H1 (cell line): ENCODE measurements around the gene UBTD1. TPM values are rescaled to one million over a fixed set of nuclear protein-coding genes. Genes with fewer than 3 reads are reported as not detected.

Experiments
- CTCF ChIA-PET: fragments of 300-600 bp; sonication (Branson Sonifier 250); formaldehyde crosslinking; loops from one replicate; lab custom pipeline; 2021; ENCODE audit not compliant: partially characterized antibody; lab: Charles Lee
- POLR2A ChIA-PET: fragments of 300-600 bp; sonication (Branson Sonifier 250); formaldehyde crosslinking; loops from one replicate; lab custom pipeline; 2021; ENCODE audit warnings: inconsistent platforms; ENCODE audit not compliant: partially characterized antibody; lab: Charles Lee
- DNase-seq, 2 experiments: peaks; one replicate each; pipeline versions ENCODE4 v3.0.0 to v3.0.0-alpha.2; 2010 to 2022; ENCODE audit warnings: low spot score in 2 of 2, low read depth in 1 of 2, mixed read lengths in 1 of 2
- FAIRE-seq: peaks from 2 replicates; lab custom pipeline; 2011; peaks lifted over from hg19 to GRCh38; lab: Jason Lieb, UNC
- H2AFZ ChIP-seq: 2 replicates; pipeline ENCODE4 v1.8.1; 2012; ENCODE audit warnings: low read length, inconsistent platforms
- H2AK5ac ChIP-seq: 2 replicates; pipeline ENCODE4 v1.6.1; 2013; ENCODE audit warnings: low read depth, low read length
- H2BK120ac ChIP-seq: replicated peaks from 2 replicates; pipeline ENCODE3; 2013; ENCODE audit warnings: low read depth, low read length, inconsistent platforms
- H2BK12ac ChIP-seq: 2 replicates; pipeline ENCODE4 v1.6.1; 2013; ENCODE audit warnings: low read depth, low read length
- H2BK15ac ChIP-seq: 2 replicates; pipeline ENCODE4 v1.6.1; 2013; ENCODE audit warnings: low read length
- H2BK20ac ChIP-seq: 2 replicates; pipeline ENCODE4 v1.6.1; 2013; ENCODE audit warnings: low read length
- H2BK5ac ChIP-seq: 2 replicates; pipeline ENCODE4 v1.6.1; 2013; ENCODE audit warnings: low read depth, low read length
- H3K14ac ChIP-seq: 2 replicates; pipeline ENCODE4 v1.6.1; 2013; ENCODE audit warnings: inconsistent platforms; ENCODE audit not compliant: insufficient read length
- H3K18ac ChIP-seq: 2 replicates; pipeline ENCODE4 v1.6.1; 2013; ENCODE audit warnings: low read length; ENCODE audit errors: extremely low read depth
- H3K23ac ChIP-seq: 2 replicates; pipeline ENCODE4 v1.6.1; 2013; ENCODE audit warnings: inconsistent platforms; ENCODE audit not compliant: insufficient read length
- H3K23me2 ChIP-seq: 2 replicates; pipeline ENCODE4 v1.6.1; 2013; ENCODE audit warnings: low read depth, low read length
- H3K27ac ChIP-seq: 2 replicates; pipeline ENCODE4 v1.6.1; 2011; ENCODE audit warnings: low read depth, low read length, inconsistent platforms
- H3K27me3 ChIP-seq, 4 experiments: replicated peaks in 1 of 4; 1 replicate in 1 of 4; 2 replicates in 3 of 4; pipeline versions ENCODE4 v1.6.1 to v1.8.1; 2011 to 2013; ENCODE audit warnings: low read length in 3 of 4, mild to moderate bottlenecking in 3 of 4, inconsistent platforms in 2 of 4, mixed read lengths in 2 of 4, moderate library complexity in 1 of 4; ENCODE audit not compliant: control insufficient read depth in 3 of 4, insufficient read depth in 3 of 4; ENCODE audit errors: extremely low read depth in 1 of 4
- H3K36me3 ChIP-seq, 4 experiments: 2 replicates each; pipeline versions ENCODE4 v1.6.1 to v1.8.1; 2011 to 2013; ENCODE audit warnings: mild to moderate bottlenecking in 4 of 4, low read length in 3 of 4, moderate library complexity in 2 of 4, control low read depth in 1 of 4, inconsistent platforms in 1 of 4; ENCODE audit not compliant: insufficient read depth in 4 of 4, control insufficient read depth in 2 of 4
- H3K4ac ChIP-seq: replicated peaks from 2 replicates; pipeline ENCODE3; 2013; ENCODE audit warnings: low read length, low read depth, mixed read lengths, inconsistent platforms; ENCODE audit not compliant: insufficient read length
- H3K4me1 ChIP-seq, 4 experiments: replicated peaks in 1 of 4; 1 replicate in 1 of 4; 2 replicates in 3 of 4; pipeline versions ENCODE4 v1.6.1 to v1.8.1; 2011 to 2013; ENCODE audit warnings: low read length in 3 of 4, inconsistent platforms in 2 of 4, mixed read lengths in 1 of 4; ENCODE audit not compliant: insufficient read depth in 4 of 4, control insufficient read depth in 3 of 4
- H3K4me2 ChIP-seq, 2 experiments: 2 replicates each; pipeline versions ENCODE4 v1.6.1 to v1.8.1; 2011 to 2013; ENCODE audit warnings: low read depth in 2 of 2, low read length in 2 of 2, control low read depth in 1 of 2, inconsistent platforms in 1 of 2, mild to moderate bottlenecking in 1 of 2; ENCODE audit not compliant: insufficient read depth in 1 of 2
- H3K4me3 ChIP-seq, 4 experiments: fragments of 200-600, 300-600 bp in 1 of 4; sonication (generic), shearing (Covaris generic), sonication (Bioruptor Twin) in 1 of 4; 2 replicates each; pipeline versions ENCODE4 v1.5.1 to v1.8.1; 2011 to 2016; ENCODE audit warnings: low read length in 4 of 4, low read depth in 3 of 4, control low read depth in 2 of 4, inconsistent platforms in 2 of 4, mild to moderate bottlenecking in 2 of 4, mixed read lengths in 1 of 4, moderate library complexity in 1 of 4; ENCODE audit not compliant: insufficient read depth in 2 of 4; ENCODE audit errors: extremely low read depth in 1 of 4
- H3K56ac ChIP-seq: replicated peaks from 2 replicates; pipeline ENCODE3; 2013; ENCODE audit warnings: low read depth, mild to moderate bottlenecking, mixed read lengths, low read length, inconsistent platforms; ENCODE audit not compliant: insufficient read length
- H3K79me1 ChIP-seq: 2 replicates; pipeline ENCODE4 v1.6.1; 2013; ENCODE audit warnings: low read depth, low read length, control low read depth
- H3K79me2 ChIP-seq, 2 experiments: 2 replicates each; pipeline versions ENCODE4 v1.6.1 to v1.8.1; 2012 to 2013; ENCODE audit warnings: low read length in 2 of 2, mild to moderate bottlenecking in 2 of 2, inconsistent platforms in 1 of 2; ENCODE audit not compliant: insufficient read depth in 2 of 2, control insufficient read depth in 1 of 2
- H3K9ac ChIP-seq, 4 experiments: replicated peaks in 1 of 4; 1 replicate in 1 of 4; 2 replicates in 3 of 4; pipeline versions ENCODE4 v1.6.1 to v1.8.1; 2011 to 2013; ENCODE audit warnings: low read depth in 3 of 4, low read length in 3 of 4, control low read depth in 2 of 4, mild to moderate bottlenecking in 2 of 4, moderate library complexity in 2 of 4, inconsistent platforms in 1 of 4; ENCODE audit errors: extremely low read depth in 1 of 4
- H3K9me3 ChIP-seq, 2 experiments: 2 replicates each; pipeline versions ENCODE4 v1.6.1 to v1.8.1; 2012 to 2013; ENCODE audit warnings: mild to moderate bottlenecking in 2 of 2, moderate library complexity in 2 of 2, control low read depth in 1 of 2, inconsistent platforms in 1 of 2, low read depth in 1 of 2, low read length in 1 of 2, mixed read lengths in 1 of 2; ENCODE audit not compliant: insufficient read depth in 2 of 2
- H4K20me1 ChIP-seq, 2 experiments: replicated peaks in 1 of 2; 2 replicates each; pipeline versions ENCODE3 to v1.8.1; 2011 to 2013; ENCODE audit warnings: inconsistent platforms in 2 of 2, low read length in 2 of 2, mild to moderate bottlenecking in 1 of 2; ENCODE audit not compliant: insufficient read depth in 2 of 2, control insufficient read depth in 1 of 2
- H4K5ac ChIP-seq: 2 replicates; pipeline ENCODE4 v1.6.1; 2013; ENCODE audit warnings: low read length, low read depth, mixed read lengths, inconsistent platforms; ENCODE audit not compliant: insufficient read length
- H4K8ac ChIP-seq: 2 replicates; pipeline ENCODE4 v1.8.0; 2013; ENCODE audit warnings: mild to moderate bottlenecking, moderate library complexity, low read length, inconsistent platforms; ENCODE audit not compliant: insufficient read depth; ENCODE audit errors: extremely low read depth
- H4K91ac ChIP-seq: replicated peaks from 2 replicates; pipeline ENCODE3; 2013; ENCODE audit warnings: low read length, mixed read lengths, inconsistent platforms; ENCODE audit not compliant: insufficient read length
- KDM1A ChIP-seq: fragments of 200-600, 300-600 bp; sonication (generic); IDR thresholded peaks from 2 replicates; pipeline ENCODE4 v1.7.1; 2016; ENCODE audit warnings: mild to moderate bottlenecking, low read length, borderline replicate concordance
- RAD21 ChIP-seq, 2 experiments: IDR thresholded peaks in 1 of 2; conservative IDR thresholded peaks in 1 of 2; 2 replicates each; pipeline ENCODE4 v1.6.1; 2011; ENCODE audit warnings: low read depth in 2 of 2, low read length in 2 of 2, improper control_type of control experiment in 1 of 2, inconsistent platforms in 1 of 2, mild to moderate bottlenecking in 1 of 2, moderate library complexity in 1 of 2
- WGBS, 2 experiments: shearing (Covaris generic) in 1 of 2; methylation state at CpG; one replicate each; pipeline versions ENCODE4 v1.1.6 to v1.1.7; 2013 to 2015; ENCODE audit warnings: low lambda C conversion rate in 2 of 2, mixed read lengths in 2 of 2, inconsistent platforms in 1 of 2, low coverage in 1 of 2, missing lambda C conversion rate in 1 of 2; ENCODE audit not compliant: insufficient replicate concordance in 2 of 2, insufficient coverage in 1 of 2, insufficient read length in 1 of 2; ENCODE audit errors: extremely low coverage in 1 of 2, missing lambda C conversion rate in 1 of 2; 5-methylcytosine and 5-hydroxymethylcytosine counted together
- polyA plus RNA-seq, 7 experiments: library from polyadenylated mRNA; depleted of rRNA in 3 of 7; stranded (reverse) in 5 of 7; unstranded in 2 of 7; fragments of >200 nt in 5 of 7; fragments of 200-250 nt in 2 of 7; gene quantifications; 1 replicate in 5 of 7; 2 replicates in 1 of 7; 4 replicates in 1 of 7; pipeline versions ENCODE4 v1.2.1 to v1.2.3, GENCODE V29; 2011 to 2013; ENCODE audit warnings: missing spikeins in 2 of 7, mixed read lengths in 2 of 7
- total RNA-seq: library from RNA; stranded (reverse); fragmentation: NEBNext Ultra II Directional; extraction: Animal tissue kit (Norgen Biotek cat#: 25700); gene quantifications from 2 replicates; pipeline ENCODE4 v1.2.1, GENCODE V29; 2021

UBTD1 gene
- total and polyA plus RNA-seq, 2 of the 8 experiments (the other 6 are each of a cell fraction or from before 2014, with no cell fraction given), result 22.3 to 36.2 TPM

- Histone ChIP-seq H4K5ac (no peak overlapping the region), H3K27ac (no peak overlapping the region), H3K56ac (no peak overlapping the region), H3K14ac (no peak overlapping the region), H3K27me3 (no peaks in the 10 kb centered on the region; a peak in 1 of 7 replicates), H4K91ac (no peak overlapping the region), H3K9ac (no peak overlapping the region), H3K18ac (no peak overlapping the region), H3K79me1 (peaks cover 16% of the 10 kb centered on the region), H3K23ac (no peak overlapping the region), H2AK5ac (0 out of 2 replicates have a peak overlapping the region, but pooled peaks have one; percentile 84), H2BK120ac (no peak overlapping the region), H3K4me2 (no peak overlapping the region; a peak in 1 of 4 replicates), H2BK20ac (no peak overlapping the region), H2BK5ac (0 out of 2 replicates have a peak overlapping the region, but pooled peaks have one; percentile 26), H2BK15ac (no peak overlapping the region), H3K79me2 (peaks cover 2 to 39% of the 10 kb centered on the region in 2 experiments), H3K4me3 (no peak overlapping the region), H2AFZ (no peak overlapping the region), H3K4ac (no peak overlapping the region), H3K36me3 (no peaks in the 10 kb centered on the region), H4K8ac (no peak overlapping the region), H3K23me2 (no peaks in the 10 kb centered on the region; the same call in none of the 2 replicates), H3K9me3 (no peaks in the 10 kb centered on the region), H4K20me1 (peaks cover 4 to 7% of the 10 kb centered on the region in 2 experiments), H3K4me1 (peaks cover 0 to 8% (median 3%) of the 10 kb centered on the region in 4 experiments; a peak in 5 of 7 replicates), H2BK12ac (no peak overlapping the region)
- TF ChIP-seq RAD21 (IDR thresholded peaks at IDR 0.05 in 1 of 2, conservative IDR thresholded peaks at IDR 0.05 in 1 of 2; ENCODE audit: low read depth in 2 of 2, low read length in 2 of 2) (no peak), KDM1A (peak; percentile 79; the same call in 1 of the 2 replicates)
- ChIA-PET POLR2A (interaction anchor here (0.6 to 2.1 kb wide), 3 partner anchors 10 to 20 kb away, joined by 3 to 13 read pairs (median 6); partner anchors contain the start of gene UBTD1), CTCF (interaction anchor here (0.6 to 19.6 kb wide), 4 partner anchors 10 to 74 kb away, joined by 3 to 283 read pairs (median 6); partner anchors contain the start of gene UBTD1)
- DNase-seq, result no peak
- FAIRE-seq, result no peak
- 86% methylated on average over 8 of the region's 8 CpGs; no CpG with 5 or more reads in 1 of the 2 experiments for WGBS, 2 experiments
These were observed 10.5 kb downstream of the UBTD1 start for GRCh38 chr10:97509120-97509680.
